IPS-11a (cell line): ENCODE results near the gene RAD51B.
"Not testable (repeated sequence)": the region's sequence is repeated elsewhere in the genome, so short reads cannot be mapped to it uniquely, and the experiment has no call there.

Source experiments
- H3K4me3 ChIP-seq: one replicate; pipeline ENCODE4 v1.5.1; 2013; ENCODE audit warnings: low read depth, low read length, control low read depth

RAD51B gene

DNA sequence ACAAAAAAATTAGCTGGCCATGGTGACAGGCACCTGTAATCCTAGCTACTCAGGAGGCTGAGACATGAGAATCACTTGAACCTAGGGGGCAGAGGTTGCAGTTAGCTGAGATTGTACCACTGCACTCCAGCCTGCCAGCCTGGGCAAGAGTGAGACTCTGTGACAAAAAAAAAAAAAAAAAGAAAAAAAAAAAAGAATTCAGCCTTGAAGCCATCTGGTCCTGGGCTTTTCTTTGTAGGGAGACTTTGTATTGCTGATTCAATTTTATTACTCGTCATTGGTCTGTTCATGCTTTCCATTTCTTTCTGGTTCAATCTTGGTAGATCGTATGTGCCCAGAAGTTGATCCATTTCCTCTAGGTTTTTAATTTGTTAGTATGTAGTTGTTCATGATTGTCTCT is 243.1 kb downstream of the RAD51B start:
- no peak overlapping the region for H3K4me3 ChIP-seq

DNA sequence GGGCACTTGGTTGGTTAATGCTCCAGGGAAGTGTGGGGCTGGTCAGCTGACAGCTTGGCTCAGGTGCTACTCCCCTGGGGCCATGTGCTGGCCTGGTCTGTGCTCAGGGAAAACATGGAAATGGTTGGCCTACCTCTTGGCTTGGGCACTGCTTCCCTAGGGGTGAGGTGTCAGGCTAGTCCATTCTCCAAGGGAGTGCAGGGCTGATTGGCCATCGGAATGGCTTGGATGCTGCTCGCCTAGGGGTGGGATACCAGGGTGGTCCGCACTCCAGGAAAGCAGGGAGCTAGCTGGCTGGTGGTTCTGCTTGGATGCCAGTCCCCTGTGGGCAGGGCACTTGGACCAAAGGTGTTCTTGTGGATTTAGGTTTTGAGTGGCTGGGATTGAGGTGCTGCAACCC is 245.7 kb downstream of the RAD51B start:
- H3K4me3 ChIP-seq, result no peak overlapping the region

DNA sequence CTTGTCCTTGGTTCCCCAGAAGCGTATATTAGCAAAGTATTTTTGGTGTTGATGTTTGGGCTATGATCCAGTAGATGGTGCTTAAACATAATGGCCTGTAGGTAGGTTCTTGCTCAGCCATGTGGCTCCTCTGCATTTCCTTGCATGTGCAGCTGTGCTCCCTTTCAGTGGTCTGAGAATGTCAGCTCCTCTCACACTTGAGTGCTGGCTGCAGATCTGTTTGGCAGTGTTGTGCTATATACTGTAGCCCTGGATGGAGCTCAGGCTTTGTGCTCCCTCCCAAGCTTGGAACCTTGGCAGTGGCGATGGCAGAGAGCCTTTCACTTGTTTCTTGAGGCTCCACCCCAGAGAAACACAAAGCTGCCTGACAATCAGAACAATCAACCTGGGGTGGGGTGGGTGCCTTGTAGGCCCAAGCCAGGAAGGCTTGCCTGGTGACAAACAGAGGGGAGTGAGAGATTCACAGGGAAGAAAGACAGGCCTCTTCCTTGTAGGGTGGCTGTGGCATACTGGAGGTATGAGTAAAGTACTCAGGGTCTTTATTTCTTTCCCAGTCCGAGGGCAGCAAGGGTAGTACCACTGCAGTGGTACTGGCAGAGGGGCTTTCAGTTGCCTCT is 255.3 kb downstream of the RAD51B start:
- H3K4me3 ChIP-seq, result no peak overlapping the region

DNA sequence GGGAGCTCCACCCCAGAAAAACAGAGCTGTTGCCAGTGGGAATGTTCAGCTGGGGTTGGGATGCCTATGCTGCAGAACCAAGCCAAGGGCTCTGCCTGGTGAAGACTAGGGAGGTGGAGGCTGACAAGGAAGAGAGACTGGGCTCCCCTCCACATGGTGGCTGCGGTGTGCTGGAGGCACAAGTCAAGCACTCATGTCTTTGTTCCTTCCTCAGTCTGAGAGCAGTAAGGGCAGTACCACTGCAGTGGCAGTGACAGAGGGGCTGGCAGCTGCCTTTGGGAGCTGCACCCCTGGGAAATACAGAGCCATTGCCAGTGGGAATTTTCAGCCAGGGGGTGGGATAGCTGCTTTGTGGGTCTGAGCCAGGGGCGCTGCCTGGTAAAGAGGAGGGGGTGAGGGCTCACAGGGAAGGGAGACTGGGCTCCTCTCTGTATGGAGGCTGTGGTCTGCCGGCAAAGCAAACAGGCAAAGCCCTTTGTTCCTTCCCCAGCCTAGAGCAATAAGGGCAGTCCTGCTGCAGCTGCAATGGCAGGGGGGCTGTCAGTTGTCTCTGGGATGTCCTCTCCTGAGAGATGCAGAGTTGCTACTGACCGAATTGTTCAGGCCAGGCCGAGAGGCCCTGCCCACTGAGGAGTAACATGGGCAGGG is 255.9 kb downstream of the RAD51B start:
- no peak overlapping the region for H3K4me3 ChIP-seq

DNA sequence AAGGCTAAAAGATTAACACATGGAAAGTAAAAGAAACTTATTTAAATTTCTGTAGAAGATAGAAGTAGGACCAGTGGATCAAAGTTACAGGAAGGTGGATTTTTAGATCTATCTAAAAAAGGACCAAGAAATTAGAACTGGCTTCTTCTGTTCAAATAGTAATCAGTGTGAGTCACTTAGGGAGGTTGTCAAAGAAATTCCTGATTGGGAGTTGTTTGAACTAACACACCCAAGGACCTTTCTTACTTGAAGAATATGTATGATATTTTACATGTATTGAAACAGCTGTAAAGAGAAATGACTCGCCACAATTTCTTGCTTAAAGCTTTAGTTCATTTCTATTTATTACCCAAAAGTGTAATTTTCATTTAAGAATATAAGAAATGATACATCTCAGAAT is 256.9 kb downstream of the RAD51B start:
- H3K4me3 ChIP-seq, result no peak overlapping the region

DNA sequence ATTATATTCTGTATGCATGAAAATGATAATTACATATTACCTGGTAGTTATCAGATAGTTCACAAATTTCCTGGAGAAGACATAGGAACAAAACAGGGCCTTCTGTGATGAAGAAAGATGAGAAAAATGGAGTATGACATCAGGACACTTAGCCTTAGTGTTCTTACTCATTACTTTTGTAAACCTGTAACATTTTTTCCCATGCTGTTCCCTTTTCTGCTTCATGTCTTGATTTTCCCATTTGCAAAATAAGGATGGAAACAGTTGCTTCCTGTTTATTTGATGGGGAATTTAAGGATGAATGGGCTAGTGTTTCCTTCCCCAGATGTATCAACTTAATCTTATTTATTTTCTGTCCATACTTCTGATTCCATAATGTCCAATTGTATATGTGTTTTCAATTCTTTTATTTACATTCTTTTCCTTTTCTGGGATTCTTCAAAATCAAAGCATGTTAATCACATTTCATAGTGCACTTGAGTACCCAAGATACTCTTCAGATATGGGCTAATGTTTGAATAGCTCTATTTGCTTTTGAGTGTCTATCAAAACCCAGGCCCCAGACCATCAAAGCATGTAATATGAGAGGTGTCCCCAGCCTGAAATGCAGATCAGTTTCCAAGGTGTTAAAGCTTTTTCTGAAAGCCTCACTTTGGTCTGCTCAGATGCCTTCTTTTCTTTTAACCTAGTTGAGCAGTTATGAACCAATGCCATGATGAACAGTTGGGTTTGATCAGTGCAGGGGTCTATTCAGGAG is 260.5 kb downstream of the RAD51B start:
- no peak overlapping the region for H3K4me3 ChIP-seq

DNA sequence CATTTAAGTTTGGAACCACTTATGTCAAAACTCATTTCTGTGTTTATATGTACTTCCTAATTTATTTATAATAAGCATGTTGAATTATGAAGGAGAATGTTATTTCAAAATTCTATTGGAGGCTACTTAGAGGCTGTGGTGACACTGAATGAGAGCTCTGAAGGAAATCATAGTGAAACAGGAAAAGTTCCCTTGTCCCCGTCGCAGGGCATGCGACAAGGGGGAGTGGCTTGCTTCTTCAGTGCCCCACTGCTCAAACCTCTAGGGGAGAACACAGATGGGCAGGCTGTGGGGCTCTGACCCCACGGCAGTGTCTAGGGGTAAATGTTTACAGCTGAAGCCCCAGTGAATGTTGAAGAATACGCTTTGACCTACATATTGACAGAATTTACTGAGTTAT is 261.9 kb downstream of the RAD51B start:
- no peak overlapping the region for H3K4me3 ChIP-seq

DNA sequence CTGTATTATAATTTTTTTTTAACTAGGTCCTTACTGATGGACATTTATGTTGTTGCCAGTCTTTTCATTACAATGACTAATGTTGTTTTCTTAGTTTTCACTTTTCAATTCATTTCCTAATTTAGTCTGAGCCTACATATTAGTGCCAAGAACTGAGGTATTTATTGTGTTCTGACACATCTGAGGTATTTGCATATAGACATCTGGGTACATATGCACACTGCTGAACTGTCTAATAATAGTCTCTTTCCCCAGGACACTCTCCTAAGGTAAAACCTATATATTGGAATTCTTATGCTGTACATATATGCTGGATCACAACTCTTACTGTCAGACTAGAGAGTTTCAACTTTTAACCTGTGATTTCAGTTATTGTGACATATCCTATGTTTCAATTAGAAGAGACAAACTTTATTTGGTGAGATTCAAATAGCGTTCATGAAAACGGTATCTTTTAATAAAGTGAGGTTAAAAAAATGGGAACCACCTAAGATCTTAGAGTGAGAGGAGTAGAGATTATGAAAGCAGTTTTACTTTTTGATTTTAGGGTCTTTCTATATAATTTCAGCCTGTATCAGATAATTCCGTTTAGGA is 263.2 kb downstream of the RAD51B start:
- H3K4me3 ChIP-seq, result no peak overlapping the region

DNA sequence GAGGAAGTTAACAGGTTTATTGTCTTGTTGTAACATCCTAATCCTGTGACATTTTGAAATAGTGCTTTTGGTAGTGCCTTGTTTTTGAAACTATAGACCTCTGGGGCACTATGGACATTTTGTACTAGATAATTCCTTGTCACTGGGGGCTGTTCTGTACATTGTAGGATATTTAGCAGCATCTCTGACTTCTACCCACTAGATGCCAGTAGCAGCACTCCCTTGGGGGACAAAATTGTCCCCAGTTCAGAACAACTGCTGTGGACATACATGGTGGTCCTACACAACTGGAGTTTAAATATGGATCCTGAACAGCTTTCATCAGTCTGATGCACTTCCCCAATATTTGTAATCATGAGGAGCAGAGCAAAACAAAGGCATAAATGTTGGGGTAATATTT is 264.7 kb downstream of the RAD51B start:
- no peak overlapping the region for H3K4me3 ChIP-seq

DNA sequence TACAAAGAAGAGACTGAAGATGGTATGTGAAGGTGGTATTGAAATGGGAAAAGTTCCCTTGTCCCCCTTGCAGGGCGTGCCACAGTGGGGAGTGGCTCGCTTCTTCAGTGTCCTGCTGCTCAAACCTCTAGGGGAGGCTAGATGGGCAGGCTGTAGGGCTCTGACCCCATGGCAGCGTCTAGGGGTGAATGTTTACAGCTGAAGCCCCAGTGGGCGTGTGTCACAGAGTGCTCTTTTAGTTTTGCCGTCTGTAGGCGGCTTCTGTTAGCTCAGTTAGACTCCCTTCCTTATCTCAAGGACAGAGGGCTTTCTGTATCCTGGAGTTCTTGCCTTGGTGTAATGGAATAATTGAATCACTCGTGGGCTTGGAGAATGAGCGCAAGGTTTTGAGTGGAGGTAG is 266.2 kb downstream of the RAD51B start:
- no peak overlapping the region for H3K4me3 ChIP-seq

DNA sequence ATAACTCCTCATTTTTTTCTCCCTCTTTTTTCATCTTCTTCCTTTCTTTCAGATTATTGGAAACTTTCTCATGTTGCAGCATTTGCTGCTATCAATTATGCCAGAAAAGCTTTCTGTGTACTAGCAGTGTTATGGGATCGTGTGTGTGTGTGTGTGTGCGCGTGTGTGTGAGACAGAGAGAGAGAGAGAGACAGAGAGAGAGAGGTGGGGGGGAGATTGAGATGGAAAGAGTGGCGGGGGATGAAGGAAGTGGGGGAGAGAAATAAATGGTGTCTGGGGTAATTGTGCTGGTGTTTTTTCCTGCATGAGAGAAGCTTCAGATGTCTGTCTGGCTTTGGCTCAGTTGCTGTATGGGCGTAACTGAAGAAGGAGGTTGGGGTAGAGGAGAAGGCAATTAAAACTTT is 268.9 kb downstream of the RAD51B start:
- no peak overlapping the region for H3K4me3 ChIP-seq

DNA sequence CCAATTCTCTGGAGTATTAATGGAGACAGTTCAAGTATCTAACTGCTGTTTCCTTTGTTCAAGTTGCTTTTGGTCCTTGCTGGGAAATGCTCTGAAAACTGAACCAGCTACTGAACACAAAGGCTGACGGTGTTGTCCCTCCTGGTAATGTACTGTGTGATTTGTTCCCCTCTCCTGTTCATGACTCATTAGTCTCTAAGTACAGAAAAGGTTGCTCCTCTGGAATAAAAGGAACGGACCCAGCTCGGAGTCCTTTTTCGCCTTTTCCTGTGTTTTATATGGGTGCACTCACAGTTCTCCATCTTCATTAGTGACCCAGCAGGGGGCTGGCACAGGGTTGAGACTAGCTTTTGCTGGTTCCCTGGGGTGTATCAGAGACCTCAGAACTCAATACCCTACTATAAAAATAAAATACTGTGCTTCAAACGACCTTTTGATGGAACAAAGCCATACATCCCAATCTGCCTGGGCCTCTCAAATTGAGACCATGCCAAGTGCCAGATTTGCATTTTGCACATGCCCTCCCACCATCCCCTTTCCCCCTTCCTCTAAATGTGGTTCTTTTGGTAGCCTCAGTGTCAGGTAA is 269.7 kb downstream of the RAD51B start:
- no peak overlapping the region for H3K4me3 ChIP-seq

DNA sequence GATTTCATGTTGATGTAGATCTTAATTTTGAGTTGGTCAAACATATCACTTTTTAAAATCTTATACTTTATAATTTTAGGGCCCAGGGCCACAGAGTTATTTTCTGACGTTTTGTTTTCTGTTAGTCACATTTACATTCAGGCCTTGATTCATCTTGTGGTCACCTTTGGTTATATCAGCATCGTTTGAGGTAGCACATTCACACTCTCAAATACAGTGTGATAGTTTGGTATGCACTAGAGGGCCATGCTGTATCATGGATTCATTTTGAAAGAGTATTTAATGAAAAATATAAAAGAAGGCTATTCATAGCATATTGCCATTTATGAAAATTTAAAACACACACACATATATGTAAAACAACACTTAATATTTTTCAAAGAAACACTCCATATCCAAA is 274.6 kb downstream of the RAD51B start:
- no peak overlapping the region for H3K4me3 ChIP-seq

DNA sequence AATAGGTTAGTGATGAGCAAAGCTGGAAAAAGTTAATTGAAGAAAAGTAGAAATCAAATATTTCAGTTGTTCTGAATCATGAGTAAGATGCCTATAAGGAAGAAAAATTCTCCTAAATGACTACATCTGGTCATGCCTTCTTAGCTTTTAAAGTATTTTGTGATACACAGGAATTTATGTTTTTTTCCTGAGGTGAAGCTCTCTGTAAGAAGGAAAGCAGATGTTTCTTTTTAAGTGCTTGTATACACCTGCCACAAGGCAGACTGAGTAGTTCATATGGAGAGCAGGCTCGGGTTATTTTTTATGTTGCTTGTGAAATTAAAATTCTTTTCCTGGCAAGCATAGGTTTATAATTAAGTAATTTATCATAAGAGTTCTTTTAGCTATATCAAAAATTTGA is 275.2 kb downstream of the RAD51B start:
- H3K4me3 ChIP-seq, result no peak overlapping the region

DNA sequence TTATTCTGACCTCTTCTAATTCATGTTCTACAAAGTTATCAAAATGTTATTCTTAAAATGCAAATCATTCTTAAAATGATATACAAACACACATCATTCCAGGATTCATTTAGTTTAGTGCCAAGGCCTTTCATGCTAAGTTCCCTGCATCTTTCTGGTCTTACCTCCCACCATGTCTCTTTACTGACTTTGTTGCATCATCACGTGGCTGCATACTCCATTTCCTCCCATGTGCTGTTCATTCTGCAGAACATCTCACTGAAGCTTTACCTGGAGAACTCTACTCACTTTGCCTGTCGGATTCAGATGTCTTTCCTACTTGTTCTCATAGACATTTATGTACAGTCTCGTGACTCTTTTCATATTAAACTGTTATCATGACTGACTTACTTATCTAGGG is 278.1 kb downstream of the RAD51B start:
- H3K4me3 ChIP-seq, result no peak overlapping the region

DNA sequence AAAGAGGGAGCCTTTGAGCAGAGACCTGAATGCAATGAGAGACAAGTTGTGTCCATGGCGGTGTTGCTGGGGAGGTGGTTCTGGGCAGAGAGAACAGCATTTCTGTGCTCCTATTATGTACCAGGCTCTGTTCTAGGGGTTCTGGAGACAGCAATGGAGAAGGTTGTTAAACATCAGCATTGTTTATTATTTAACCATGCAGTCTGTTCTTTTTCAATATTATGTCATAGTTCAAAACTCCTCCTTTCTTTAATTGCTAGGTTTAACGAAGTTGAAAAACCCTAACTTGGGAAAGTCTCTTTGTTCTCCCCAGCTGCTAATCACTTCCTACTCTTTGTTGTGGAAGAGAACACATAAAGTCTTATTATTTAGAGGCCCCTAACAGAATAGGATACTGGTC is 279.3 kb downstream of the RAD51B start:
- H3K4me3 ChIP-seq, result no peak overlapping the region

DNA sequence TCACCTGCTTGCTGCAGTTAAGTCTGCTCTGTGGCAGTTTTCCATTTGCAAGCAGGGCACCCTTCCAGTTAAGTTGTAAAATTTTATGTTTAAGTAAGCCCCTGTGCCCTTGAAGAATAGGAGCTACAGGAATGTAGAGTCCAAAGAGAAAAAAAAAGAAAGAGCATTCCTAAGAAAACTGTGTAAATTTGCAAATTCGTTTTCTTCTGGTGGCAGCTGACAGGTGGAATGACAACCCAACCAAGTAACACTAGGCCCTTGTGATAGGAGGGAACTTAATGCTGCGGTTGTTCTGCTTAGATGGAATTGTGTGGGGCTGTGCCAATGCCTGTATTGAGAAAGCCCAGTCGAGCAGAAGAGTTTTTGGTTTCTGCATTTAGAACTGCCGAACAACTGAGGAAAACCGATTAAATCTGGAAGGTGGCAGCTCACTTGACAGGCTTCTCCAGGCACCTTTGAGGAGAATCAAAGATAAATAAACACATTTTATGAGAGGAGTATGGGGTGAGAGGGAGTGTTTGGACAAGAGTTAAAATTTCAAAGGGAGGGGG is 280.0 kb downstream of the RAD51B start:
- H3K4me3 ChIP-seq, result no peak overlapping the region

DNA sequence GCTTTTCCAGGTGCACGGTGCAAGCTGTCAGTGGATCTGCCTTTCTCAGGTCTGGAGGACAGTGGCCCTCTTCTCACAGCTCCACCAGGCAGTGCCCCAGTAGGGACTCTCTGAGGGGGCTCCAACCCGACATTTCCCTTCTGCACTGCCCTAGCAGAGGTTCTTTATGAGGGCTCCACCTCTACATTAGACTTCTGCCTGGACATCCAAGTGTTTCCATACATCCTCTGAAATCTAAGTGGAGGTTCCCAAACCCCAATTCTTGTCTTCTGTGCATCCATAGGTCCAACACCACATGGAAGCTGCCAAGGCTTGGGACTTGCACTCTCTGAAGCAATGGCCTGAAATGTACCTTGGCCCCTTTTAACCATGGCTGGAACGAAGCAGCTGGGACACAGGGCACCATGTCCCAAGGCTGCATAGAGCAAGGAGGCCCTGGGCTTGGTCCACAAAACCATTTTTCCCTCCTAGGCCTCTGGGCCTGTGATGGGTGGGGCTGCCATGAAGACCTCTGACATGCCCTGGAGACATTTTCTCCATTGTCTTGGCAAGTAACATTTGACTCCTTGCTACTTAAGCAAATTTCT is 282.2 kb downstream of the RAD51B start:
- not testable (repeated sequence) for H3K4me3 ChIP-seq

DNA sequence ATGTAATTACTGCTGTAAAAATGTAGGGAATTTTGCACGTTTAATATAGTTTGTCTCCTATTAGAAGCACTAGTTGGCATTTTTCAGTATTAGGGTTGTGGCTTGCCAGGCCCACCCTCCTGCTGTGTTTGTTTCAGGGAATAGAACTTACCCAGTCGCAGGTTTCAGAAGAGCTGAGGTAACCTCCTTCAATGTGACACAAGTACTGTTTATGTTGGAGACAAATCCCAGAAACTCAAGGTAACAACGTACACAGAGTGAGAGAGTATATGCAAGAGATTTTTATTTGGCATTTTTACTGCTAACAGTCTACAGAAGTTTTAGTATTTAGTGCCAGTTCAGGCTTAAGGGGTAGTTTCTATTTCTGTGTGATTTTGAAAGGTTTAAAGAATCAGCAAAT is 284.3 kb downstream of the RAD51B start:
- no peak overlapping the region for H3K4me3 ChIP-seq

DNA sequence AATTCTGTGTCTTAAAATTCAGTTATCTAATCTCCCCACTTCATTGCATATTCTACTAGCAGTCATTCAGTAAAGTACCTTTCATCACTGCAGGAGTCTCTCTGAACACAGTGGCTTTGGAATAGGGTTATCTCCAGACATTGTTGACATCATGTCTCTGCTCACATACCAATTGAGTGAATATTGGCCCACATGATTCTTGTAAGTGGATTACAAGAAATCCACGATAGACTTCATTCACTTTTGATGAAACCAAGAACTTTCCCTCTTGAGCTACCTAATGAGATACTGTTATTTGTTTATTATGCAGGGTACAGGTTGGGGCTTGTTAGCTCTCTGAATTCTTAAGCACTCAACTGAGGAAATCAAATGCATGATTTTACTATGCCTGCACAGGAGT is 284.9 kb downstream of the RAD51B start:
- no peak overlapping the region for H3K4me3 ChIP-seq

DNA sequence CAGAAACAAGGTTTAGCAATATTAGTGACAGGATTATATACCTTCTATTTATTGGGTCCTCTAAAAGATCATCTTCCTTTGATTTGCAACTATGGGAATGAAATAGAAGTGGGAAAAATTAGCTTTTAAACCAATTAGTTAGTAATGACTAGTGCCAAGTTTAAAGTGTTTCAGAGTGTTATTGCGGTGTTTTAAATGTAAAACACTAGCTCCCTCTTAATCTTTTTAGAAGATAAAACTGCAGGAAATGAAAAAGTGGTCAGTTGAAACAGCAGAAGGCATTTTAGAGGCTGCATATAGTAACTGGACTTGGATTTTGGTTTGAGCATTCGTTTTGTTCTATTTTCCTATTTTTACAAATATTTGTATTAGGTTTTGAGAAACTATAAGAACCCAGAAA is 286.2 kb downstream of the RAD51B start:
- H3K4me3 ChIP-seq, result no peak overlapping the region
